H9 (cell line): ENCODE data around the gene GAS2. TPM values are rescaled to one million over a fixed set of nuclear protein-coding genes. Genes with fewer than 3 reads are reported as not detected.

Experiments used
- DNase-seq: peaks from one replicate; pipeline ENCODE4 v3.0.0-alpha.2; 2017
- H2AFZ ChIP-seq: one replicate; pipeline ENCODE4 v1.6.1; 2013; ENCODE audit warnings: mild to moderate bottlenecking, low read length, control low read depth, moderate library complexity
- H2AK5ac ChIP-seq: 2 replicates; pipeline ENCODE4 v1.6.1; 2013; ENCODE audit warnings: low read length, control low read depth, mixed read lengths; ENCODE audit not compliant: insufficient read length
- H2BK120ac ChIP-seq: one replicate; pipeline ENCODE4 v1.6.1; 2013; ENCODE audit warnings: low read depth, mild to moderate bottlenecking, low read length, control low read depth, inconsistent platforms; ENCODE audit not compliant: poor library complexity, severe bottlenecking
- H2BK12ac ChIP-seq: 2 replicates; pipeline ENCODE4 v1.6.1; 2013; ENCODE audit warnings: low read length, control low read depth, mixed read lengths, low read depth; ENCODE audit not compliant: insufficient read length
- H2BK15ac ChIP-seq: 2 replicates; pipeline ENCODE4 v1.6.1; 2013; ENCODE audit warnings: low read depth, low read length, control low read depth
- H2BK20ac ChIP-seq: one replicate; pipeline ENCODE4 v1.6.1; 2013; ENCODE audit warnings: low read depth, mild to moderate bottlenecking, low read length, control low read depth, inconsistent platforms; ENCODE audit not compliant: poor library complexity, severe bottlenecking
- H2BK5ac ChIP-seq: 2 replicates; pipeline ENCODE4 v1.6.1; 2013; ENCODE audit warnings: low read length, control low read depth, mixed read lengths; ENCODE audit not compliant: insufficient read length
- H3K14ac ChIP-seq: 2 replicates; pipeline ENCODE4 v1.6.1; 2013; ENCODE audit warnings: low read length, control low read depth; ENCODE audit not compliant: insufficient read depth
- H3K18ac ChIP-seq: 2 replicates; pipeline ENCODE4 v1.6.1; 2013; ENCODE audit warnings: low read depth, mild to moderate bottlenecking, mixed read lengths, low read length, control low read depth; ENCODE audit not compliant: insufficient read length
- H3K23ac ChIP-seq: 2 replicates; pipeline ENCODE4 v1.6.1; 2013; ENCODE audit warnings: low read length, control low read depth, mixed read lengths, low read depth; ENCODE audit not compliant: insufficient read length
- H3K23me2 ChIP-seq: 2 replicates; pipeline ENCODE4 v1.6.1; 2013; ENCODE audit warnings: low read depth, mild to moderate bottlenecking, mixed read lengths, low read length, control low read depth; ENCODE audit not compliant: insufficient read length, poor library complexity, severe bottlenecking
- H3K27ac ChIP-seq: 2 replicates; pipeline ENCODE4 v1.5.1; 2013; ENCODE audit warnings: low read length, control low read depth, mixed read lengths, low read depth; ENCODE audit not compliant: insufficient read length
- H3K27me3 ChIP-seq: 2 replicates; pipeline ENCODE4 v1.6.1; 2013; ENCODE audit warnings: low read length, control low read depth, inconsistent platforms; ENCODE audit not compliant: insufficient read depth
- H3K4ac ChIP-seq: 2 replicates; pipeline ENCODE4 v1.6.1; 2013; ENCODE audit warnings: low read depth, mild to moderate bottlenecking, control low read depth, inconsistent platforms, low read length, moderate library complexity
- H3K4me1 ChIP-seq: 2 replicates; pipeline ENCODE4 v1.6.1; 2013; ENCODE audit warnings: low read length, control low read depth, inconsistent platforms; ENCODE audit not compliant: insufficient read depth
- H3K4me2 ChIP-seq: 2 replicates; pipeline ENCODE4 v1.6.1; 2013; ENCODE audit warnings: low read length, control low read depth, mixed read lengths; ENCODE audit not compliant: insufficient read length, insufficient read depth
- H3K56ac ChIP-seq: 2 replicates; pipeline ENCODE4 v1.6.1; 2013; ENCODE audit warnings: low read depth, mild to moderate bottlenecking, mixed read lengths, low read length, control low read depth; ENCODE audit not compliant: insufficient read length
- H3K79me1 ChIP-seq: 2 replicates; pipeline ENCODE4 v1.6.1; 2013; ENCODE audit warnings: low read depth, mild to moderate bottlenecking, moderate library complexity, low read length, control low read depth, inconsistent platforms; ENCODE audit not compliant: insufficient read depth, poor library complexity, severe bottlenecking
- H3K79me2 ChIP-seq: 2 replicates; pipeline ENCODE4 v1.6.1; 2013; ENCODE audit warnings: low read length, control low read depth, inconsistent platforms; ENCODE audit not compliant: insufficient read depth
- H3K9ac ChIP-seq: 2 replicates; pipeline ENCODE4 v1.6.1; 2013; ENCODE audit warnings: low read length, control low read depth, mixed read lengths; ENCODE audit not compliant: insufficient read length; ENCODE audit errors: extremely low read depth
- H3K9me3 ChIP-seq: one replicate; pipeline ENCODE4 v1.6.1; 2013; ENCODE audit warnings: low read depth, low read length, inconsistent platforms; ENCODE audit not compliant: control insufficient read depth
- H3T11ph ChIP-seq: one replicate; pipeline ENCODE4 v1.6.1; 2013; ENCODE audit warnings: mild to moderate bottlenecking, low read length, control low read depth, inconsistent platforms
- H4K20me1 ChIP-seq: one replicate; pipeline ENCODE4 v1.6.1; 2013; ENCODE audit not compliant: control insufficient read depth, insufficient read length, insufficient read depth
- H4K5ac ChIP-seq: 2 replicates; pipeline ENCODE4 v1.6.1; 2013; ENCODE audit warnings: low read depth, mild to moderate bottlenecking, mixed read lengths, low read length, control low read depth; ENCODE audit not compliant: insufficient read length
- H4K8ac ChIP-seq: replicated peaks from 2 replicates; pipeline ENCODE4 v1.6.1; 2013; ENCODE audit warnings: low read length, control low read depth, mixed read lengths, low read depth; ENCODE audit not compliant: insufficient read length
- H4K91ac ChIP-seq: 2 replicates; pipeline ENCODE4 v1.6.1; 2013; ENCODE audit warnings: low read depth, mild to moderate bottlenecking, moderate library complexity, mixed read lengths, low read length, control low read depth; ENCODE audit not compliant: insufficient read length
- H3K27ac Mint-ChIP-seq, 3 experiments: 2 replicates in 2 of 3; 3 replicates in 1 of 3; pipeline ENCODE4 v1.8.0; 2020 to 2021; ENCODE audit warnings: mixed read lengths in 3 of 3, mild to moderate bottlenecking in 1 of 3, moderate library complexity in 1 of 3
- H3K27me3 Mint-ChIP-seq: 2 replicates; pipeline ENCODE4 v1.8.0; 2021; ENCODE audit warnings: low read depth, mild to moderate bottlenecking, moderate library complexity, mixed read lengths
- H3K36me3 Mint-ChIP-seq, 3 experiments: 2 replicates in 2 of 3; 3 replicates in 1 of 3; pipeline ENCODE4 v1.8.0; 2020 to 2021; ENCODE audit warnings: low read depth in 3 of 3, mixed read lengths in 3 of 3; ENCODE audit not compliant: insufficient read depth in 1 of 3
- H3K4me1 Mint-ChIP-seq, 2 experiments: 2 replicates each; pipeline ENCODE4 v1.8.0; 2020; ENCODE audit warnings: mixed read lengths in 2 of 2
- H3K4me3 Mint-ChIP-seq, 2 experiments: 2 replicates in 1 of 2; 3 replicates in 1 of 2; pipeline ENCODE4 v1.8.0; 2020 to 2021; ENCODE audit warnings: mild to moderate bottlenecking in 2 of 2, mixed read lengths in 2 of 2, moderate library complexity in 1 of 2
- H3K9me3 Mint-ChIP-seq, 2 experiments: 2 replicates in 1 of 2; 3 replicates in 1 of 2; pipeline ENCODE4 v1.8.0; 2020; ENCODE audit warnings: mild to moderate bottlenecking in 2 of 2, mixed read lengths in 2 of 2, moderate library complexity in 1 of 2
- WGBS: extraction: QIAGEN DNeasy Blood & Tissue Kit; methylation state at CpG from one replicate; pipeline ENCODE4 v1.1.7; 2013; ENCODE audit warnings: missing lambda C conversion rate, low lambda C conversion rate, mixed read lengths; ENCODE audit not compliant: insufficient read length; ENCODE audit errors: extremely low coverage; 5-methylcytosine and 5-hydroxymethylcytosine counted together
- total RNA-seq: library from RNA; stranded (reverse); gene quantifications from 2 replicates; pipeline ENCODE4 v1.2.1, GENCODE V29; 2021
- TF ChIP-seq, protein P1 (sequence below): fragments of 200-600 bp; sonication (generic); conservative IDR thresholded peaks from 3 replicates; pipeline ENCODE4 v1.8.0; 2021; ENCODE audit warnings: antibody characterized with exemption, mild to moderate bottlenecking

Gene GAS2
- total RNA-seq, 1 experiment from 2014 or later = 1.7 TPM

DNA sequence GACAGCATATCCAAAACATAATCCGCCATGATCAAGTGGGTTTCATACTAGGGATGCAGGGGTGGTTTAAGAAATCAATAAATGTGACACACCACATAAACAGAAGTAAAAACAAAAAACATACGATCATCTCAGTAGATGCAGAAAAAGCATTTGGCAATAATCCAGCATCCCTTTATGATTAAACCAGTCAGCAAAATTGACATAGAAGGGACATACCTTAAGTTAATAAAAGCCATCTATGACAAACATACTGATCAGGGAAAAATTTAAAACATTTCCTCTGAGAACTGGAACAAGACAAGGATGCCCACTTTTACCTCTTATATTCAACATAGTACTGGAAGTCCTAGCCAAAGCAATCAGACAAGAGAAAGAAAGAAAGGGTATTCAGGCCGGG lies 49.6 kb downstream of the GAS2 start:
- H3K9me3 ChIP-seq = no peaks in the 10 kb centered on the region
- TF ChIP-seq, protein P1, sequence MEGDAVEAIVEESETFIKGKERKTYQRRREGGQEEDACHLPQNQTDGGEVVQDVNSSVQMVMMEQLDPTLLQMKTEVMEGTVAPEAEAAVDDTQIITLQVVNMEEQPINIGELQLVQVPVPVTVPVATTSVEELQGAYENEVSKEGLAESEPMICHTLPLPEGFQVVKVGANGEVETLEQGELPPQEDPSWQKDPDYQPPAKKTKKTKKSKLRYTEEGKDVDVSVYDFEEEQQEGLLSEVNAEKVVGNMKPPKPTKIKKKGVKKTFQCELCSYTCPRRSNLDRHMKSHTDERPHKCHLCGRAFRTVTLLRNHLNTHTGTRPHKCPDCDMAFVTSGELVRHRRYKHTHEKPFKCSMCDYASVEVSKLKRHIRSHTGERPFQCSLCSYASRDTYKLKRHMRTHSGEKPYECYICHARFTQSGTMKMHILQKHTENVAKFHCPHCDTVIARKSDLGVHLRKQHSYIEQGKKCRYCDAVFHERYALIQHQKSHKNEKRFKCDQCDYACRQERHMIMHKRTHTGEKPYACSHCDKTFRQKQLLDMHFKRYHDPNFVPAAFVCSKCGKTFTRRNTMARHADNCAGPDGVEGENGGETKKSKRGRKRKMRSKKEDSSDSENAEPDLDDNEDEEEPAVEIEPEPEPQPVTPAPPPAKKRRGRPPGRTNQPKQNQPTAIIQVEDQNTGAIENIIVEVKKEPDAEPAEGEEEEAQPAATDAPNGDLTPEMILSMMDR = no peak
- H2BK12ac ChIP-seq = no peak overlapping the region
- no peak overlapping the region for H3K14ac ChIP-seq
- H3K4me1 ChIP-seq = no peaks in the 10 kb centered on the region
- H4K91ac ChIP-seq = no peak overlapping the region
- H3K4ac ChIP-seq = no peak overlapping the region
- H3K18ac ChIP-seq = no peak overlapping the region
- no peak overlapping the region for H3K9ac ChIP-seq
- H2BK5ac ChIP-seq = no peak overlapping the region
- no peaks in the 10 kb centered on the region for H3K27me3 ChIP-seq
- H3K27me3 Mint-ChIP-seq = no peaks in the 10 kb centered on the region
- no peak overlapping the region for H2AFZ ChIP-seq
- H3K56ac ChIP-seq = no peak overlapping the region
- H3T11ph ChIP-seq = no peak overlapping the region
- no peak overlapping the region for H2AK5ac ChIP-seq
- H2BK15ac ChIP-seq = no peak overlapping the region
- H3K23me2 ChIP-seq = no peaks in the 10 kb centered on the region
- no peaks in the 10 kb centered on the region for H3K4me1 Mint-ChIP-seq
- no peaks in the 10 kb centered on the region for H4K20me1 ChIP-seq
- H3K9me3 Mint-ChIP-seq = peaks cover 3 to 6% of the 10 kb centered on the region in 2 experiments; a peak in 3 of 5 replicates
- H3K27ac Mint-ChIP-seq = no peak overlapping the region
- H3K79me2 ChIP-seq = no peaks in the 10 kb centered on the region
- no peak overlapping the region for H3K23ac ChIP-seq
- H4K5ac ChIP-seq = no peak overlapping the region
- H2BK120ac ChIP-seq = no peak overlapping the region
- H3K36me3 Mint-ChIP-seq = no peaks in the 10 kb centered on the region
- H3K4me2 ChIP-seq = no peak overlapping the region
- H2BK20ac ChIP-seq = no peak overlapping the region
- no peak overlapping the region for H4K8ac ChIP-seq
- H3K27ac ChIP-seq = no peak overlapping the region
- no peaks in the 10 kb centered on the region for H3K79me1 ChIP-seq
- H3K4me3 Mint-ChIP-seq = no peak overlapping the region
- WGBS = no CpG with 5 or more reads among the region's 3 CpGs
- DNase-seq = no peak
